Activated CD8-positive, alpha-beta T cell treated with anti-CD3 and anti-CD28 coated beads, Interleukin-2, amount 10 ng/mL, durations not matched to agents 7 days and 5 days (primary cell): ENCODE data around the gene CEBPE. TPM values are rescaled to one million over a fixed set of nuclear protein-coding genes. Genes with fewer than 3 reads are reported as not detected.
A peak's percentile ranks its signal among the peaks of the same experiment; 100 is the strongest.

Experiments used
- ATAC-seq: fragments of 150-1000 bp; cut with Tn5 transposase; one replicate; pipeline ENCODE4 v1.10.0; 2021; ENCODE audit warnings: moderate library complexity
- CTCF ChIA-PET: fragments of 350-600 bp; sonication (Branson Sonifier 250); formaldehyde crosslinking; loops from one replicate; lab custom pipeline; 2021; ENCODE audit warnings: antibody characterized with exemption; lab: Charles Lee
- POLR2A ChIA-PET: fragments of 350-600 bp; sonication (Branson Sonifier 250); formaldehyde crosslinking; loops from one replicate; lab custom pipeline; 2021; ENCODE audit warnings: antibody characterized with exemption; lab: Charles Lee
- DNase-seq: peaks from one replicate; pipeline ENCODE4 v3.0.0-alpha.2; 2020
- H3K27ac Mint-ChIP-seq: one replicate; pipeline ENCODE4 v1.8.0; 2021; ENCODE audit warnings: mild to moderate bottlenecking, mixed read lengths
- H3K27me3 Mint-ChIP-seq: one replicate; pipeline ENCODE4 v1.8.0; 2021; ENCODE audit warnings: low read depth, mixed read lengths
- H3K36me3 Mint-ChIP-seq: one replicate; pipeline ENCODE4 v1.8.0; 2021; ENCODE audit warnings: low read depth, mixed read lengths
- H3K4me1 Mint-ChIP-seq: one replicate; pipeline ENCODE4 v1.8.0; 2021; ENCODE audit warnings: low read depth, mixed read lengths
- H3K4me3 Mint-ChIP-seq: one replicate; pipeline ENCODE4 v1.8.0; 2021; ENCODE audit warnings: mild to moderate bottlenecking, mixed read lengths
- H3K9me3 Mint-ChIP-seq: one replicate; pipeline ENCODE4 v1.8.0; 2022; ENCODE audit warnings: mixed read lengths; ENCODE audit not compliant: insufficient read depth
- total RNA-seq, 2 experiments: library from RNA; stranded (reverse); gene quantifications; one replicate each; pipeline ENCODE4 v1.2.3, GENCODE V29; 2021

CEBPE gene
- total RNA-seq, 2 experiments from 2014 or later = 0.50 to 0.92 TPM

DNA sequence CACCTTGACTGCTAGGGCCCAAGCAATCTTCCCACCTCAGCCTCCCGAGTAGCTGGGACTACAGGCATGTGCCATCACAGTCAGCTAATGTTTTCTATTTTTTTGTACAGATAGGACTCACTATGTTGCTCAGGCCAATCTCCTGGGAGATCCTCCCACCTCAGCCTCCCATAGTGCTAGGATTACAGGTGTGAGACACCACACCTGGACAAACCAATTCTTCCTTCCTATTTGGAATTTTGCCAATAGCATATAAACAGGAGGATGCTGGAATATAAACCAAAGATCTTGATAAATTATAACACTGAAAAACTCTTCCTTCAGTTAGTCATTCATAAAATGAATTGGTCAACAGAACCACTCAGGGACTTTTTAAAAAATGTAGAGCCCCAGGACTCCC lies 32.5 kb downstream of the CEBPE start:
- peaks cover 62% of the 10 kb centered on the region for H3K36me3 Mint-ChIP-seq
- ChIA-PET POLR2A (no interaction called here), CTCF (interaction anchor here (0.6 to 8.6 kb wide), 3 partner anchors 9 to 29 kb away, joined by 3 to 85 read pairs (median 4); no protein-coding TSS in a partner anchor)
- H3K27me3 Mint-ChIP-seq = no peaks in the 10 kb centered on the region
- DNase-seq (no peak), ATAC-seq (no peak)
- no peak overlapping the region for H3K27ac Mint-ChIP-seq
- H3K4me1 Mint-ChIP-seq = no peaks in the 10 kb centered on the region
- no peak overlapping the region for H3K4me3 Mint-ChIP-seq
- H3K9me3 Mint-ChIP-seq = no peaks in the 10 kb centered on the region

DNA sequence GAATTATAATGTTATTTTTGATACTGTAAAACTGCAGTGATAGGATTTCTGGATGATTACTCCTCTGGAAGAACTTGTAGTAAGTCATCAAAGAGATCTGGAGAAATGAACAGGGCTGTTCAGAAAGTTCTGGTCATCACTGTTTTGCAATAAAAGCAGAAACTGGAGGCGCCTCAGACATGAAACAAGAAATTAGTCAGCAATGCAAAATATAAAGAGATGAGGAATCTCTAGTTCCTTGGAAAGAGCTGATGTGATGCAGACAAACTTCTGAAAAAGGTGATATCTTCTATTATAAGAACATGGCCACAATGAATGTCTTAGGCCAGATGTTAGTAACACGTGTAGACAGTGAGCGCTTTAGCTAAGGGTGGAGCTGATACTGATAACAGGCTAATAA lies 33.6 kb downstream of the CEBPE start:
- no peak for ATAC-seq
- Mint-ChIP-seq H3K27me3 (no peaks in the 10 kb centered on the region), H3K9me3 (no peaks in the 10 kb centered on the region), H3K27ac (no peak overlapping the region), H3K4me3 (no peak overlapping the region), H3K4me1 (no peaks in the 10 kb centered on the region), H3K36me3 (peaks cover 68% of the 10 kb centered on the region)
- DNase-seq = no peak
- ChIA-PET POLR2A (no interaction called here), CTCF (interaction anchor here (1.0 to 8.6 kb wide), 5 partner anchors 8 to 79 kb away, joined by 3 to 85 read pairs (median 4); partner anchors contain the start of gene ACIN1)

DNA sequence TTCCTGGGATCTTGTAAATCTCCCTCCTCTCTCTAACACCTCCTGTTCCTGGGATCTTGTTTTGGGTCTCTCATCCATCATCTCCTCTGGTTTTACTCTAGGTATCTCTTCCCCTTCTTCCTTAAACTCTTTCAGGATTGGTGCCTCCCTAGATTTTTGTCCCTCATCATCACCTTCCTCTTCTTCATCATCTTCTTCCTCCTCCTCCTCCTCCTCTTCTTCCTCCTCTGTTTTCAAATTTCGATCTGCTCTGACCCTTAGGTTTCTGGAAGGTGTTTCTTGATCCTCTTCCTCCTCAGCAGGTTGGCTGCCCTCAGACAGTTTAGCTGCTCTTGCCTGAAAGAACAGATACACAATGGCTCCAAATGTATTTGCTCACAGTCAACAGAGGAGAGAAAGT lies 38.6 kb downstream of the CEBPE start:
- ChIA-PET CTCF (interaction anchor here (0.9 to 8.6 kb wide), 5 partner anchors 10 to 94 kb away, joined by 3 to 96 read pairs (median 7); partner anchors contain the start of genes ACIN1 and C14orf119), POLR2A (interaction anchor here (1.1 kb wide), 1 partner anchor 19 kb away, joined by 3 read pairs; no protein-coding TSS in a partner anchor)
- ATAC-seq (no peak), DNase-seq (no peak)
- H3K4me3 Mint-ChIP-seq = no peak overlapping the region
- peak overlapping the region; percentile 13 for H3K27ac Mint-ChIP-seq
- H3K9me3 Mint-ChIP-seq = no peaks in the 10 kb centered on the region
- no peaks in the 10 kb centered on the region for H3K27me3 Mint-ChIP-seq
- H3K4me1 Mint-ChIP-seq = no peaks in the 10 kb centered on the region
- peaks cover 75% of the 10 kb centered on the region for H3K36me3 Mint-ChIP-seq

DNA sequence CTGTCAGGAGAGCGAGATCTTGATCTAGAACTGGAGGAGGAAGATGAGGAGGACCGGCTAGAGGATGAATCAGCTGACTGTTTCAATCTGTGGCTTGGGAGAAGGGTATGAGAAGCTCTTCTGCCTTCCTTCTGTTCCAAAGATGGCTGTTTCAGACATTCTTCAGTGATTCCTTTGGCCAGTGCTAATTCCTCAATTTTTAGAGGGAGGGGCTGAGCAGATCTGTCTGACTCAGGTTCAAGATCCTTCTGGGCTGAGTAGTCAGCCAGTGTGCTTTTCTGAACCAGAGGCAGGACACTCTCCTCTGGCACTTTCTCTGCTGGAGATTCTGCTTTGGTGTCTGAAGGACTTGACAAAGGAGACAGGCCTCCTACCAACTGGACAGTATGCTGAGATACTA lies 39.3 kb downstream of the CEBPE start:
- DNase-seq (no peak), ATAC-seq (no peak)
- no peaks in the 10 kb centered on the region for H3K4me1 Mint-ChIP-seq
- H3K4me3 Mint-ChIP-seq = no peak overlapping the region
- no peaks in the 10 kb centered on the region for H3K9me3 Mint-ChIP-seq
- H3K27me3 Mint-ChIP-seq = no peaks in the 10 kb centered on the region
- CTCF ChIA-PET = interaction anchor here (0.9 to 8.6 kb wide), 4 partner anchors 9 to 41 kb away, joined by 3 to 96 read pairs (median 14); partner anchors contain the start of genes ACIN1 and C14orf119
- H3K36me3 Mint-ChIP-seq = peaks cover 73% of the 10 kb centered on the region
- peak overlapping the region; percentile 28 for H3K27ac Mint-ChIP-seq
- POLR2A ChIA-PET = interaction anchor here (0.7 to 1.1 kb wide), 2 partner anchors 12 to 20 kb away, joined by 3 to 5 read pairs; no protein-coding TSS in a partner anchor

DNA sequence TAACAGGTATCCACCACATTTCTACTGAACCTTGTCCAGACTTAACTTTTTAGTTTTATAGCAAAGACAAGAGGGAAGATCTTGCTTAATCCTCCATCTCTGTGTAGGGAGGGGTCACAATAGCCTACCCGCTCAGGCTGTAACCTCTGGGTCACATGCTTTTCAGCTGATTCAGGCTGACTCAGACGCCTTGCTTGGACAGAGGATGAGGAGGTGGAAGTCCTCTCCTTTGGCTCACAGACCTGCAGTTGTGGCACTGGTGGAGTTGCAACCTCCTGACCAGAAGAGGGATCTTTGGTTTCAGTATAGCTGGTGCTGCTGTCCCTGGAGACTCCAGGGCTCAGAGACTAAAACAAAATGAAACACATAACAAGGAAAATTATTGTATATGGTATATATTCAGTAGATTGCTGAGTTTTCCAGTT lies 40.4 kb downstream of the CEBPE start:
- H3K9me3 Mint-ChIP-seq = no peaks in the 10 kb centered on the region
- no peak overlapping the region for H3K4me3 Mint-ChIP-seq
- CTCF ChIA-PET = interaction anchor here (1.5 to 8.6 kb wide), 9 partner anchors 9 to 92 kb away, joined by 4 to 96 read pairs (median 26); partner anchors contain the start of genes ACIN1, C14orf119, CDH24 and CEBPE
- POLR2A ChIA-PET = interaction anchor here (2.3 kb wide), 1 partner anchor 16 kb away, joined by 20 read pairs; the partner anchor contains the start of genes ACIN1 and C14orf119
- DNase-seq (no peak), ATAC-seq (no peak)
- H3K27me3 Mint-ChIP-seq = no peaks in the 10 kb centered on the region
- no peak overlapping the region for H3K27ac Mint-ChIP-seq
- no peaks in the 10 kb centered on the region for H3K4me1 Mint-ChIP-seq
- H3K36me3 Mint-ChIP-seq = peaks cover 74% of the 10 kb centered on the region

DNA sequence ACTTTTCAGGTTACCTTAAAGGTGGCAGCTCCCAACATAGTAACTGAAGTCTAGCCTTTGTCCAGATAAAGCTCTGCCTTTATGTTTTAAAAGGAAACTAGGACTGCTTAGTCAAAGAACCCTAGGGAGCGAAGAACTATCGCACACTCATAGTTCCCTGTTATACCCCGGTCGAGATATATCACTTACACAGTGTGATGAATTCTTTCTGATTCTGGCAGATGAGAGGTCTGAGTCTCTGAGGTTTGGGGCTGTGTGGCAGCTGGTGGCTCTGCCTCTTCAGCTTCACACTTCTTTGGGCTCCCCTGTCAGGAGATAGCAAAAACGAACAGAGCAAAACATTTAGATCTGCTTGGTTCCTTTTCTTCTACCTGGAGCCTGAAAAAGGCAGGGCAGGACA lies 41.1 kb downstream of the CEBPE start:
- Mint-ChIP-seq H3K4me1 (no peaks in the 10 kb centered on the region), H3K36me3 (peaks cover 72% of the 10 kb centered on the region), H3K9me3 (no peaks in the 10 kb centered on the region), H3K4me3 (no peak overlapping the region), H3K27ac (no peak overlapping the region), H3K27me3 (no peaks in the 10 kb centered on the region)
- ChIA-PET CTCF (interaction anchor here (1.0 to 8.6 kb wide), 18 partner anchors 8 to 241 kb away, joined by 3 to 96 read pairs (median 12); partner anchors contain the start of genes ACIN1, C14orf119, CDH24 and CEBPE), POLR2A (interaction anchor here (2.3 kb wide), 1 partner anchor 17 kb away, joined by 20 read pairs; the partner anchor contains the start of genes ACIN1 and C14orf119)
- ATAC-seq (no peak), DNase-seq (no peak)

DNA sequence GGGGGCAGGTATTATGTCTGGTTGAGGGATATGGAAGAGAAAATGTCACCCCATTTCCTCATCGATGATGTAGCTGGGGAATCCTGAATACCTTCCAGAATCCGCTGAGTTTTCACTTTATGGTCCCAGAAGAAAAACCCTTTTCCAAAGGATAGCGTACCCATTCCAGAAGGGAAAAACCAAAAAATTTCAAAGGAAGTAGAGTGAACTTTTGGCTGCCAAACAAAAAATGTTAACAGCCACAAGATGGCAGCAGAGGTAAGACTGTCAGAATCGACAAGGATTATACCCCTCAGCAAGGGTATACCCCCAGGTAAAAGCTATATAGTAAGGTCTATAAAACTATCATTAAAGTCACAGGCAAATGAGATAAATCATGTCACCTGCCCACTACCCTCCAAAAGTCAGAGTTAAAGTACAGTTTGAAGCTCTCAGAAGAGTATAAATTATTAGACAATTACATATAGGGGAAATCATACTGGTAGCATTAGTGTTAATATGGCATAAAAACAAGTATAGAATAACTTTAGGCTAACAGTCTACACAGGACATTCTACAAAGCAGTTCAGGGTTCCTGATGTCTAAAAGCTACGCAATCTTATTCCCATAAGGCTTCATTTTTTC lies 42.2 kb downstream of the CEBPE start:
- Mint-ChIP-seq H3K4me3 (no peak overlapping the region), H3K36me3 (peaks cover 79% of the 10 kb centered on the region), H3K27me3 (no peaks in the 10 kb centered on the region), H3K27ac (no peak overlapping the region), H3K4me1 (peaks cover 5% of the 10 kb centered on the region), H3K9me3 (no peaks in the 10 kb centered on the region)
- DNase-seq (peak; percentile 56), ATAC-seq (peak; percentile 63)
- POLR2A ChIA-PET = interaction anchor here (0.9 to 2.3 kb wide), 2 partner anchors 13 to 18 kb away, joined by 4 to 20 read pairs; partner anchors contain the start of genes ACIN1 and C14orf119
- CTCF ChIA-PET = interaction anchor here (0.6 to 8.6 kb wide), 34 partner anchors 8 to 244 kb away, joined by 3 to 96 read pairs (median 4); partner anchors contain the start of genes ACIN1, C14orf119, CDH24 and CEBPE

DNA sequence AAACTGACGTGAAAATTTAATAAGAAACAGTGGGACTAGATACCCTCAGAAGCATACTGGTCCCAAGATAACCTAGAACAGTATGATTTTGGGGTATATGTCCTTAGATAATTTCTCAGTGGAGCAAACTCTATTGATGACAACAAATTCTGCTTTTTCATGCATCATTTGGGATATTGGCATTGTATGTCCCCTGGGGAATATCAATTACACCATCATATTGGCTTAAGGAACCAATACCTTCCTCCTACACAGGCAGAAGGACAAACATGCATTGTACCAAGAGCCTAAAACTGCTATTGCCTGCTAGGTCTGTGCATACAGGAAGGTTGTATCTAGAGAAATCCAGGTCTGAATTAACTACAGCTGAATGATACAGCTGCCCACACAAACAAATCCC lies 44.1 kb downstream of the CEBPE start:
- Mint-ChIP-seq H3K36me3 (peaks cover 70% of the 10 kb centered on the region), H3K27me3 (no peaks in the 10 kb centered on the region), H3K27ac (no peak overlapping the region), H3K4me3 (no peak overlapping the region), H3K4me1 (peaks cover 18% of the 10 kb centered on the region), H3K9me3 (no peaks in the 10 kb centered on the region)
- no peak for DNase-seq
- POLR2A ChIA-PET = no interaction called here
- no peak for ATAC-seq
- CTCF ChIA-PET = interaction anchor here (1.4 to 8.6 kb wide), 5 partner anchors 17 to 112 kb away, joined by 3 to 96 read pairs (median 6); partner anchors contain the start of genes ACIN1, C14orf119 and CDH24

DNA sequence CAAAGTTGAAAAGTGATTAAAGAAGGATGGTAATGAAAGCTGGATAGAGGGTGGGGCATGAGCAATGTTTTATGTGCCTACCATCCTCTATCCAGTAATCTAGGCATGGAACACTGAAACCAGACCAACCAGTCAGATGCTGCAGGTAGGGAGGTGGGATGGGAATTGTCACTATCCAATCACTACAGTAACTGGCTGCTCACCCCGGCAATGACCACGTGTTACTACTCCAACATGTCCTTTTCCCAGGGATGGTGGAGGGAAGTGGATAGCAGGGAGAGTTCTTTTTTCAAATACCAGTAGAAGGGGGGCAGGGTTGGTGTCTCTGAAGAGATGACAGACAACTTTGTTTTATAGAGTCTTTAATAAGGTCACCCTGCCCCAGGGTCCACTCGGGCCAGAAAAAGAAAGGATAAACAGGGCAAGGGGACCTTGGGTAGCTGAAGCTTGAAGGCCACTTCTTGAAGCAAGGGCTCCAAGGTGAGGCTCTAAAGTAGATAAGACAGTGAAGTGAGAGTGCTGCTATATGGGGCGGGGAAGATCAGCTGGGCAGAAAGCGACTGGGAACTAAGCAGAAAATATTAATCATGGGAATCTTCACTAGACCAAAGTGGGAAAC lies 47.0 kb downstream of the CEBPE start:
- H3K4me1 Mint-ChIP-seq = peaks cover 33% of the 10 kb centered on the region
- peak overlapping the region; percentile 92 for H3K27ac Mint-ChIP-seq
- H3K9me3 Mint-ChIP-seq = no peaks in the 10 kb centered on the region
- ChIA-PET POLR2A (interaction anchor here (0.6 to 3.2 kb wide), 7 partner anchors 11 to 143 kb away, joined by 3 to 28 read pairs (median 4); partner anchors contain the start of genes ACIN1, C14orf119 and PRMT5), CTCF (interaction anchor here (0.7 to 4.0 kb wide), 16 partner anchors 11 to 250 kb away, joined by 3 to 37 read pairs (median 5); partner anchors contain the start of genes ACIN1, C14orf119 and CDH24)
- H3K27me3 Mint-ChIP-seq = no peaks in the 10 kb centered on the region
- peak overlapping the region; percentile 96 for H3K4me3 Mint-ChIP-seq
- peak; percentile 1 for ATAC-seq
- no peak for DNase-seq
- H3K36me3 Mint-ChIP-seq = peaks cover 58% of the 10 kb centered on the region

DNA sequence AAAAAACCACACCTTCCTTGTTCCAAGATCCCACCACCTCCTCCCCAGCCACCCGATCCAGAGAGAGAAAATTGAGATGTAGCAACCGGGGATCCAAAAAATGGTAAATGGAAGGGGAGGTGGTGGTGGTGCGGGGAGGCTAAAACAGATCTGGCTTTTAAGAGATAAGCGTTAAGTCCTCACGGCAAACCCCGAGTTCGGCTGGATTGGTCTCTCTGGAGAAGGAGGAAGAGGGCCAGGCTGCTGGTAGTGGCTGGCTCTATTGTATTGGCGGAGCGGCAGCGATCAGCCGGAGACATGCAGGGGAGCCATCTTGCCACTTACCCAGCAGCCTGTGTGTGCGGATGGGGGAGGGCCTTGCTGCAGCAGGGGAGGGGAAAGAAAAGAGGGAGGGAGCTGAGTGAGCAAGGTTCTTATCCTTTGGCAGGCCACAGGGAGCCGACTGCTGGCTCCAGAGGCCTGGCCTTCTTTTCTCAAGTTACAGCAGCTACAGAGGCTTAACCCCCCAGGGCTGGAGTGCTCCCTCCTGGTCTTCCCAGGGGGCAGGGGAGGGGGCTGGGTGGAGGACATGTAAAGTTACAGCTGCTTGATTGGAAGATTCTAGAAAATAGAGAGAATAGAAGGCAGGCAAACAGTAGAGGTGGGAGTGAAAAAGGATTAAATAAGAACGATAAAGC lies 47.7 kb downstream of the CEBPE start:
- ChIA-PET CTCF (interaction anchor here (0.7 to 4.0 kb wide), 19 partner anchors 9 to 251 kb away, joined by 3 to 37 read pairs (median 5); partner anchors contain the start of genes ACIN1, AJUBA, C14orf119 and CDH24), POLR2A (interaction anchor here (0.7 to 3.2 kb wide), 6 partner anchors 10 to 142 kb away, joined by 3 to 28 read pairs (median 4); partner anchors contain the start of genes ACIN1, C14orf119 and PRMT5)
- H3K9me3 Mint-ChIP-seq = no peaks in the 10 kb centered on the region
- H3K4me3 Mint-ChIP-seq = peak overlapping the region; percentile 96
- no peaks in the 10 kb centered on the region for H3K27me3 Mint-ChIP-seq
- DNase-seq = peak; percentile 89
- peak; percentile 98 for ATAC-seq
- peak overlapping the region; percentile 92 for H3K27ac Mint-ChIP-seq
- peaks cover 33% of the 10 kb centered on the region for H3K4me1 Mint-ChIP-seq
- H3K36me3 Mint-ChIP-seq = peaks cover 58% of the 10 kb centered on the region
